HepG2 (cell line): ENCODE data around the gene SELENOS. TPM values are rescaled to one million over a fixed set of nuclear protein-coding genes. Genes with fewer than 3 reads are reported as not detected.

ENCODE experiments used
- ARNT2 ChIP-seq: sonication (generic); formaldehyde crosslinking; IDR thresholded peaks from 2 replicates; pipeline ENCODE4 v1.8.0; 2022; ENCODE audit warnings: mild to moderate bottlenecking, low read depth, missing genetic modification reagents, moderate library complexity
- BCLAF1 ChIP-seq: fragments of 450-650 bp; IDR thresholded peaks from 2 replicates; pipeline ENCODE4 v1.6.1; 2017; ENCODE audit warnings: mild to moderate bottlenecking
- CBFB ChIP-seq: sonication (generic); formaldehyde crosslinking; IDR thresholded peaks from 2 replicates; pipeline ENCODE4 v1.4.0; 2020; ENCODE audit warnings: missing genetic modification reagents
- ESRRA ChIP-seq: sonication (generic); formaldehyde crosslinking; IDR thresholded peaks from 2 replicates; pipeline ENCODE4 v1.5.1; 2020; ENCODE audit warnings: mild to moderate bottlenecking, low read depth, missing genetic modification reagents
- EZH2 ChIP-seq: conservative IDR thresholded peaks from 2 replicates; pipeline ENCODE4 v1.6.1; 2012; ENCODE audit warnings: mild to moderate bottlenecking, low read depth, low read length, moderate library complexity
- KLF11 ChIP-seq: IDR thresholded peaks from 2 replicates; pipeline ENCODE4 v1.6.1; 2016; ENCODE audit warnings: missing compliant biosample characterization
- LRRFIP1 ChIP-seq: sonication (generic); formaldehyde crosslinking; conservative IDR thresholded peaks from 2 replicates; pipeline ENCODE4 v1.4.0; 2020; ENCODE audit warnings: missing genetic modification reagents
- MTA3 ChIP-seq: sonication (generic); formaldehyde crosslinking; IDR thresholded peaks from 2 replicates; pipeline ENCODE4 v1.4.0; 2020; ENCODE audit warnings: missing genetic modification reagents
- MYC ChIP-seq: sonication (generic); formaldehyde crosslinking; IDR thresholded peaks from 2 replicates; pipeline ENCODE4 v1.9.0; 2021; ENCODE audit warnings: missing genetic modification reagents, borderline replicate concordance
- SETDB1 ChIP-seq: sonication (generic); formaldehyde crosslinking; IDR thresholded peaks from 2 replicates; pipeline ENCODE4 v1.5.1; 2020; ENCODE audit warnings: missing genetic modification reagents, mild to moderate bottlenecking, borderline replicate concordance
- SNAPC5 ChIP-seq: sonication (generic); formaldehyde crosslinking; IDR thresholded peaks from 2 replicates; pipeline ENCODE4 v1.8.1; 2023; ENCODE audit warnings: mild to moderate bottlenecking, missing genetic modification reagents, borderline replicate concordance
- SP4 ChIP-seq: sonication (generic); formaldehyde crosslinking; IDR thresholded peaks from 2 replicates; pipeline ENCODE4 v1.8.1; 2023; ENCODE audit warnings: mild to moderate bottlenecking, missing genetic modification reagents
- TGIF2 ChIP-seq: IDR thresholded peaks from 2 replicates; pipeline ENCODE4 v1.6.1; 2016; ENCODE audit warnings: control low read depth, missing compliant biosample characterization
- ZBTB42 ChIP-seq: sonication (generic); formaldehyde crosslinking; IDR thresholded peaks from 2 replicates; pipeline ENCODE4 v1.5.0; 2020; ENCODE audit warnings: mild to moderate bottlenecking, missing genetic modification reagents
- ZFX ChIP-seq: sonication (generic); formaldehyde crosslinking; IDR thresholded peaks from 2 replicates; pipeline ENCODE4 v1.4.0; 2020; ENCODE audit warnings: mild to moderate bottlenecking, low read depth, missing genetic modification reagents, moderate library complexity
- ZKSCAN8 ChIP-seq: IDR thresholded peaks from 2 replicates; pipeline ENCODE4 v1.6.1; 2016; ENCODE audit warnings: borderline replicate concordance, missing genetic modification reagents, missing compliant biosample characterization
- ZNF10 ChIP-seq: sonication (generic); formaldehyde crosslinking; IDR thresholded peaks from 2 replicates; pipeline ENCODE4 v1.4.0; 2020; ENCODE audit warnings: mild to moderate bottlenecking, low read depth, missing genetic modification reagents, borderline replicate concordance
- ZNF232 ChIP-seq: sonication (generic); formaldehyde crosslinking; IDR thresholded peaks from 2 replicates; pipeline ENCODE4 v1.4.0; 2020; ENCODE audit warnings: missing genetic modification reagents, borderline replicate concordance
- ZNF234 ChIP-seq: sonication (generic); formaldehyde crosslinking; conservative IDR thresholded peaks from 2 replicates; pipeline ENCODE4 v1.5.1; 2020; ENCODE audit warnings: mild to moderate bottlenecking, missing genetic modification reagents
- ZNF770 ChIP-seq: sonication (generic); formaldehyde crosslinking; IDR thresholded peaks from 2 replicates; pipeline ENCODE4 v1.5.0; 2020; ENCODE audit warnings: mild to moderate bottlenecking, missing genetic modification reagents
- ZNF781 ChIP-seq: sonication (generic); formaldehyde crosslinking; IDR thresholded peaks from 2 replicates; pipeline ENCODE4 v1.5.1; 2020; ENCODE audit warnings: borderline replicate concordance, mild to moderate bottlenecking, missing genetic modification reagents; ENCODE audit errors: not compliant biosample characterization
- polyA plus RNA-seq, 8 experiments: library from polyadenylated mRNA; depleted of rRNA in 3 of 8; stranded (reverse) in 7 of 8; unstranded in 1 of 8; fragments of >200 nt; fragmentation: Illumina TruSeq in 4 of 8; extraction: Trizol in 4 of 8; gene quantifications; 2 replicates each; pipeline versions ENCODE4 v1.2.1 to v1.2.3, GENCODE V29; 2011 to 2016; ENCODE audit warnings: low read depth in 4 of 8, missing spikeins in 1 of 8, mixed read lengths in 1 of 8; ENCODE audit not compliant: insufficient read depth in 1 of 8
- total RNA-seq, 5 experiments: library from RNA; depleted of rRNA; stranded (reverse); fragments of >200 nt; fragmentation: Illumina TruSeq; extraction: Trizol; gene quantifications; 2 replicates each; pipeline ENCODE4 v1.2.3, GENCODE V29; 2016; ENCODE audit warnings: low read depth in 1 of 5

Gene SELENOS
- total and polyA plus RNA-seq, 2 of the 13 experiments (the other 11 are each of a cell fraction or from before 2014, with no cell fraction given), result 63.0 to 66.1 TPM

- TF ChIP-seq ZBTB42, result no peak
- TF ChIP-seq ZNF770 (CRISPR knock-in tag), result no peak
- no peak for TF ChIP-seq SETDB1 (CRISPR knock-in tag)
- peak; percentile 93 for TF ChIP-seq ZFX (CRISPR knock-in tag)
- no peak for TF ChIP-seq LRRFIP1 (CRISPR knock-in tag)
- no peak for TF ChIP-seq TGIF2
- TF ChIP-seq CBFB, result no peak
- no peak for TF ChIP-seq ZNF10 (CRISPR knock-in tag)
- TF ChIP-seq ZNF781, result no peak
- TF ChIP-seq SNAPC5, result no peak
- peak; percentile 94 for TF ChIP-seq SP4 (CRISPR knock-in tag)
- peak; percentile 78; the same call in 1 of the 2 replicates for TF ChIP-seq ZNF232 (CRISPR knock-in tag)
- no peak for TF ChIP-seq ESRRA (CRISPR knock-in tag)
- TF ChIP-seq KLF11 (CRISPR knock-in tag), result no peak
- TF ChIP-seq ZNF234, result no peak
- TF ChIP-seq MTA3, result no peak
- no peak for TF ChIP-seq BCLAF1
- peak; percentile 76 for TF ChIP-seq MYC (CRISPR knock-in tag)
- TF ChIP-seq ARNT2 (CRISPR knock-in tag), result no peak
- no peak for TF ChIP-seq EZH2
- no peak for TF ChIP-seq ZKSCAN8 (CRISPR knock-in tag)
Measured at GRCh38 chr15:101277038-101277822, at the start of gene SELENOS (continued).
